T-helper 2 cell treated with Interferon-gamma antibody and Interleukin-4, amounts not matched to agents 100 ng/mL and 5 ng/mL, for 36 hours (primary cell): Measurements from ENCODE around the gene FAM163B. TPM values are rescaled to one million over a fixed set of nuclear protein-coding genes. Genes with fewer than 3 reads are reported as not detected.
"Not testable (repeated sequence)": the region's sequence is repeated elsewhere in the genome, so short reads cannot be mapped to it uniquely, and the experiment has no call there.

ENCODE experiments used
- intact Hi-C: fragments of 100-400 bp; cut with micrococcal nuclease; formaldehyde crosslinking; loops from one replicate; pipeline ENCODE4 v1.15.1; 2023
- total RNA-seq: library from RNA; stranded (reverse); gene quantifications from 2 replicates; pipeline ENCODE4 v1.2.3, GENCODE V29; 2022

Gene FAM163B
- total RNA-seq, 1 donor from 2014 or later: not detected

GRCh38 chr9:133640160-133640559, 31.0 kb upstream of the FAM163B start:
- intact Hi-C loops: no loop called here

GRCh38 chr9:133639613-133640012, 30.4 kb upstream of the FAM163B start:
- intact Hi-C loops: no loop called here

GRCh38 chr9:133638711-133639110, 29.5 kb upstream of the FAM163B start:
- intact Hi-C loops: no loop called here

- intact Hi-C loops: no loop called here
Measured at GRCh38 chr9:133638076-133638475, 28.9 kb upstream of the FAM163B start.

- intact Hi-C loops: no loop called here
Measured at GRCh38 chr9:133637451-133638055, 28.4 kb upstream of the FAM163B start.

- intact Hi-C loops: no loop called here
Measured at GRCh38 chr9:133636902-133637301, 27.7 kb upstream of the FAM163B start.

GRCh38 chr9:133635533-133636531, 26.6 kb upstream of the FAM163B start, which contains the start of gene DBH:
Gene DBH, plus strand, starts transcription at chr9:133636363. Its CDS starts 9 bp downstream, at chr9:133636372.
- intact Hi-C loops: no loop called here

- intact Hi-C loops: no loop called here
Measured at GRCh38 chr9:133635098-133635497, 25.9 kb upstream of the FAM163B start.

- intact Hi-C loops: no loop called here
Measured at GRCh38 chr9:133634081-133634691, 25.0 kb upstream of the FAM163B start.

GRCh38 chr9:133633681-133634080, 24.5 kb upstream of the FAM163B start:
- intact Hi-C loops: no loop called here

- intact Hi-C loops: no loop called here
Measured at GRCh38 chr9:133632806-133633680, 23.9 kb upstream of the FAM163B start.

GRCh38 chr9:133631111-133631510, 21.9 kb upstream of the FAM163B start:
- intact Hi-C loops: no loop called here

- intact Hi-C loops: no loop called here
Measured at GRCh38 chr9:133629221-133630110, 20.3 kb upstream of the FAM163B start.

- intact Hi-C loops: no loop called here
Measured at GRCh38 chr9:133628766-133629165, 19.6 kb upstream of the FAM163B start.

GRCh38 chr9:133627341-133627740, 18.2 kb upstream of the FAM163B start:
- intact Hi-C loops: no loop called here

GRCh38 chr9:133626008-133626407, 16.8 kb upstream of the FAM163B start:
- intact Hi-C loops: not testable (repeated sequence)

- intact Hi-C loops: no loop called here
Measured at GRCh38 chr9:133622555-133622954, 13.4 kb upstream of the FAM163B start.

GRCh38 chr9:133621725-133622267, 12.6 kb upstream of the FAM163B start:
- intact Hi-C loops: no loop called here

GRCh38 chr9:133619791-133620190, 10.6 kb upstream of the FAM163B start:
- intact Hi-C loops: no loop called here

GRCh38 chr9:133618726-133619125, 9.5 kb upstream of the FAM163B start:
- intact Hi-C loops: no loop called here
